ENCODE data around the gene SELENOW. TPM values are rescaled to one million over a fixed set of nuclear protein-coding genes. Genes with fewer than 3 reads are reported as not detected.

SELENOW gene
- total RNA-seq: 1,000 to 10,000 TPM; 1,363 to 1,667 (median 1,434) TPM

- Histone ChIP-seq H3K27ac (replicated peaks in 1 of 4) (peak within 1 kb of the TSS; percentile 97 to 100 (median 98)), H3K4me1 (peaks cover 39 to 61% (median 53%) of the 10 kb centered on the region in 4 donors), H3K4me3 (peak within 1 kb of the TSS; percentile 80 to 94 (median 90)), H3K9me3 (no peaks in the 10 kb centered on the region), H3K36me3 (peaks cover 8 to 28% (median 25%) of the 10 kb centered on the region in 4 donors), H3K27me3 (no peaks in the 10 kb centered on the region)
- under 1% methylated on average over 36 of the region's 65 CpGs for WGBS
- intact Hi-C loops (cut with DNase I): no loop called here
- peak; percentile 94 for DNase-seq (ENCODE audit: extremely low spot score)
- peak; percentile 98 to 100 for TF ChIP-seq POLR2AphosphoS5 (IDR thresholded peaks at IDR 0.05)
- no peak for TF ChIP-seq CTCF (IDR thresholded peaks at IDR 0.05)
- peak; percentile 98 for TF ChIP-seq POLR2A (IDR thresholded peaks at IDR 0.05; ENCODE audit: low read depth)
Measured at GRCh38 chr19:47778049-47778953, at the start of gene SELENOW. Gene SELENOW (plus strand): TSS chr19:47778703. CDS start chr19:47778786, 83 bp downstream.

- intact Hi-C loops (cut with DNase I): no loop called here
- no peaks in the 10 kb centered on the region for H3K9me3 ChIP-seq
- H3K36me3 ChIP-seq: peaks cover 30 to 82% (median 68%) of the 10 kb centered on the region in 4 donors
- H3K27ac ChIP-seq (replicated peaks in 1 of 4): peak overlapping the region; percentile 83 to 97 (median 87)
- H3K4me1 ChIP-seq: peaks cover 45 to 86% (median 79%) of the 10 kb centered on the region in 4 donors
- H3K4me3 ChIP-seq: peak overlapping the region; percentile 8 to 45 (median 30)
- peak; percentile 64 to 72 for TF ChIP-seq POLR2AphosphoS5 (IDR thresholded peaks at IDR 0.05)
- no peak for TF ChIP-seq EP300 (IDR thresholded peaks at IDR 0.05)
- 7% methylated on average over 9 of the region's 9 CpGs for WGBS
- H3K27me3 ChIP-seq: no peaks in the 10 kb centered on the region
- DNase-seq (ENCODE audit: extremely low spot score): no peak
Measured at GRCh38 chr19:47729468-47729798, 49.1 kb upstream of the SELENOW start.

- 39% methylated on average over 28 of the region's 30 CpGs for WGBS
- no peaks in the 10 kb centered on the region for H3K27me3 ChIP-seq
- DNase-seq (ENCODE audit: extremely low spot score): no peak
- intact Hi-C loops (cut with DNase I): no loop called here
- TF ChIP-seq POLR2AphosphoS5 (IDR thresholded peaks at IDR 0.05) (peak; percentile 34 to 57), POLR2A (IDR thresholded peaks at IDR 0.05; ENCODE audit: low read depth) (no peak)
- peaks cover 30 to 82% (median 70%) of the 10 kb centered on the region in 4 donors for H3K36me3 ChIP-seq
- H3K9me3 ChIP-seq: no peaks in the 10 kb centered on the region
- H3K27ac ChIP-seq (replicated peaks in 1 of 4): peak overlapping the region; percentile 83 to 97 (median 87)
- peak overlapping the region; percentile 8 to 45 (median 30) for H3K4me3 ChIP-seq
- H3K4me1 ChIP-seq: peaks cover 44 to 81% (median 74%) of the 10 kb centered on the region in 4 donors
Measured at GRCh38 chr19:47729799-47730520, 48.5 kb upstream of the SELENOW start.

- H3K9me3 ChIP-seq: no peaks in the 10 kb centered on the region
- 89% methylated on average over 8 of the region's 8 CpGs for WGBS
- TF ChIP-seq POLR2A (IDR thresholded peaks at IDR 0.05; ENCODE audit: low read depth) (no peak), CTCF (IDR thresholded peaks at IDR 0.05) (no peak), EP300 (IDR thresholded peaks at IDR 0.05) (no peak), POLR2AphosphoS5 (IDR thresholded peaks at IDR 0.05) (no peak)
- no peak overlapping the region for H3K4me3 ChIP-seq
- peaks cover 44 to 76% (median 70%) of the 10 kb centered on the region in 4 donors for H3K4me1 ChIP-seq
- peak overlapping the region; percentile 83 to 97 (median 87) for H3K27ac ChIP-seq (replicated peaks in 1 of 4)
- intact Hi-C loops (cut with DNase I): no loop called here
- H3K36me3 ChIP-seq: peaks cover 30 to 82% (median 71%) of the 10 kb centered on the region in 4 donors
- H3K27me3 ChIP-seq: no peaks in the 10 kb centered on the region
- no peak for DNase-seq (ENCODE audit: extremely low spot score)
Measured at GRCh38 chr19:47730521-47730889, 48.0 kb upstream of the SELENOW start.

- Histone ChIP-seq H3K4me1 (peaks cover 42 to 72% (median 66%) of the 10 kb centered on the region in 4 donors), H3K27ac (replicated peaks in 1 of 4) (peak overlapping the region; percentile 83 to 97 (median 87)), H3K27me3 (no peaks in the 10 kb centered on the region), H3K9me3 (no peaks in the 10 kb centered on the region), H3K36me3 (peaks cover 27 to 82% (median 71%) of the 10 kb centered on the region in 4 donors), H3K4me3 (no peak overlapping the region)
- intact Hi-C loops (cut with DNase I): no loop called here
- 94% methylated on average over 8 of the region's 8 CpGs for WGBS
- TF ChIP-seq CTCF (IDR thresholded peaks at IDR 0.05) (no peak), POLR2AphosphoS5 (IDR thresholded peaks at IDR 0.05) (no peak), EP300 (IDR thresholded peaks at IDR 0.05) (no peak), POLR2A (IDR thresholded peaks at IDR 0.05; ENCODE audit: low read depth) (no peak)
- DNase-seq (ENCODE audit: extremely low spot score): no peak
Measured at GRCh38 chr19:47730910-47731309, 47.6 kb upstream of the SELENOW start.

All from esophagus muscularis mucosa (tissue), 4 donors.